ENCODE data around the gene PREB. TPM values are rescaled to one million over a fixed set of nuclear protein-coding genes. Genes with fewer than 3 reads are reported as not detected.

PREB gene
- total and polyA plus RNA-seq, 2 of the 13 experiments (the other 11 are each of a cell fraction or from before 2014, with no cell fraction given): 112 to 192 TPM

- TF ChIP-seq, protein P1, sequence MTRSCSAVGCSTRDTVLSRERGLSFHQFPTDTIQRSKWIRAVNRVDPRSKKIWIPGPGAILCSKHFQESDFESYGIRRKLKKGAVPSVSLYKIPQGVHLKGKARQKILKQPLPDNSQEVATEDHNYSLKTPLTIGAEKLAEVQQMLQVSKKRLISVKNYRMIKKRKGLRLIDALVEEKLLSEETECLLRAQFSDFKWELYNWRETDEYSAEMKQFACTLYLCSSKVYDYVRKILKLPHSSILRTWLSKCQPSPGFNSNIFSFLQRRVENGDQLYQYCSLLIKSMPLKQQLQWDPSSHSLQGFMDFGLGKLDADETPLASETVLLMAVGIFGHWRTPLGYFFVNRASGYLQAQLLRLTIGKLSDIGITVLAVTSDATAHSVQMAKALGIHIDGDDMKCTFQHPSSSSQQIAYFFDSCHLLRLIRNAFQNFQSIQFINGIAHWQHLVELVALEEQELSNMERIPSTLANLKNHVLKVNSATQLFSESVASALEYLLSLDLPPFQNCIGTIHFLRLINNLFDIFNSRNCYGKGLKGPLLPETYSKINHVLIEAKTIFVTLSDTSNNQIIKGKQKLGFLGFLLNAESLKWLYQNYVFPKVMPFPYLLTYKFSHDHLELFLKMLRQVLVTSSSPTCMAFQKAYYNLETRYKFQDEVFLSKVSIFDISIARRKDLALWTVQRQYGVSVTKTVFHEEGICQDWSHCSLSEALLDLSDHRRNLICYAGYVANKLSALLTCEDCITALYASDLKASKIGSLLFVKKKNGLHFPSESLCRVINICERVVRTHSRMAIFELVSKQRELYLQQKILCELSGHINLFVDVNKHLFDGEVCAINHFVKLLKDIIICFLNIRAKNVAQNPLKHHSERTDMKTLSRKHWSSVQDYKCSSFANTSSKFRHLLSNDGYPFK (CRISPR knock-in tag; IDR thresholded peaks at IDR 0.05; ENCODE audit: borderline replicate concordance): no peak
- TF ChIP-seq, protein P2, sequence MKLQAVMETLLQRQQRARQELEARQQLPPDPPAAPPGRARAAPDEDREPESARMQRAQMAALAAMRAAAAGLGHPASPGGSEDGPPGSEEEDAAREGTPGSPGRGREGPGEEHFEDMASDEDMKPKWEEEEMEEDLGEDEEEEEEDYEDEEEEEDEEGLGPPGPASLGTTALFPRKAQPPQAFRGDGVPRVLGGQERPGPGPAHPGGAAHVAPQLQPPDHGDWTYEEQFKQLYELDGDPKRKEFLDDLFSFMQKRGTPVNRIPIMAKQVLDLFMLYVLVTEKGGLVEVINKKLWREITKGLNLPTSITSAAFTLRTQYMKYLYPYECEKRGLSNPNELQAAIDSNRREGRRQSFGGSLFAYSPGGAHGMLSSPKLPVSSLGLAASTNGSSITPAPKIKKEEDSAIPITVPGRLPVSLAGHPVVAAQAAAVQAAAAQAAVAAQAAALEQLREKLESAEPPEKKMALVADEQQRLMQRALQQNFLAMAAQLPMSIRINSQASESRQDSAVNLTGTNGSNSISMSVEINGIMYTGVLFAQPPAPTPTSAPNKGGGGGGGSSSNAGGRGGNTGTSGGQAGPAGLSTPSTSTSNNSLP (IDR thresholded peaks at IDR 0.05; ENCODE audit: low read depth, low read length): no peak
- TF ChIP-seq ZNF33A (CRISPR knock-in tag; IDR thresholded peaks at IDR 0.05; ENCODE audit: borderline replicate concordance) (no peak), ZNF883 (CRISPR knock-in tag; IDR thresholded peaks at IDR 0.05; ENCODE audit: not compliant biosample characterization) (peak; percentile 64)
Observed at GRCh38 chr2:27148801-27149439, 14.5 kb upstream of the PREB start, which contains the start of gene TCF23 (continued).

- BruUV-seq (replicated peaks): no TSS peak
- H3K36me3 ChIP-seq (replicated peaks in 1 of 2; ENCODE audit: control insufficient read depth in 1 of 2, insufficient read depth in 2 of 2, low read length in 2 of 2): no peaks in the 10 kb centered on the region
- intact Hi-C loops (cut with micrococcal nuclease; ENCODE audit: unreplicated experiment) (no loop called here), in situ Hi-C loops (cut with HindIII; ENCODE audit: extremely low pct_ligation_motif_present, low pct_unique_long_range_greater_than_20kb) (no loop called here)
- WGBS (ENCODE audit: low lambda C conversion rate): 43% methylated on average over 8 of the region's 8 CpGs
- FAIRE-seq: no peak
- H2AFZ ChIP-seq (ENCODE audit: low read length): no peak overlapping the region
- no peak overlapping the region for H3K4me2 ChIP-seq (ENCODE audit: low read depth, low read length)
- ChIA-PET CTCF (ENCODE audit: low intra/inter-chr PET ratio, low total read pairs) (no interaction called here), POLR2A (interaction anchor here (1.1 to 1.5 kb wide), 3 partner anchors 13 to 47 kb away, joined by 3 to 4 read pairs (median 3); partner anchors contain the start of gene PREB)
- H3K27me3 ChIP-seq (ENCODE audit: control insufficient read depth in 1 of 2, insufficient read depth in 2 of 2, low read length in 2 of 2): peaks cover 0 to 2% of the 10 kb centered on the region in 2 experiments; a peak in 2 of 5 replicates
- DNase-seq (ENCODE audit: low spot score): no peak
- no peaks in the 10 kb centered on the region for H4K20me1 ChIP-seq (ENCODE audit: insufficient read depth, low read length)
- no peak for ATAC-seq
- no peak overlapping the region for H3K4me3 ChIP-seq (replicated peaks in 1 of 3; ENCODE audit: insufficient read depth in 1 of 3, low read depth in 2 of 3, low read length in 3 of 3)
- no peak overlapping the region for H3K9ac ChIP-seq (ENCODE audit: insufficient read depth, low read depth, low read length)
- no peaks in the 10 kb centered on the region for H3K79me2 ChIP-seq (ENCODE audit: insufficient read depth, low read length)
- H3K4me1 ChIP-seq (ENCODE audit: insufficient read depth, low read length): peaks cover 54% of the 10 kb centered on the region
- H3K27ac ChIP-seq (ENCODE audit: extremely low read length, insufficient read depth, low read length): no peak overlapping the region
- H3K9me3 ChIP-seq (ENCODE audit: low read length): no peaks in the 10 kb centered on the region
- no peak for TF ChIP-seq TCF12 (IDR thresholded peaks at IDR 0.05)
- no peak for TF ChIP-seq TCF12 (CRISPR knock-in tag; IDR thresholded peaks at IDR 0.05)
- TF ChIP-seq, protein P3, sequence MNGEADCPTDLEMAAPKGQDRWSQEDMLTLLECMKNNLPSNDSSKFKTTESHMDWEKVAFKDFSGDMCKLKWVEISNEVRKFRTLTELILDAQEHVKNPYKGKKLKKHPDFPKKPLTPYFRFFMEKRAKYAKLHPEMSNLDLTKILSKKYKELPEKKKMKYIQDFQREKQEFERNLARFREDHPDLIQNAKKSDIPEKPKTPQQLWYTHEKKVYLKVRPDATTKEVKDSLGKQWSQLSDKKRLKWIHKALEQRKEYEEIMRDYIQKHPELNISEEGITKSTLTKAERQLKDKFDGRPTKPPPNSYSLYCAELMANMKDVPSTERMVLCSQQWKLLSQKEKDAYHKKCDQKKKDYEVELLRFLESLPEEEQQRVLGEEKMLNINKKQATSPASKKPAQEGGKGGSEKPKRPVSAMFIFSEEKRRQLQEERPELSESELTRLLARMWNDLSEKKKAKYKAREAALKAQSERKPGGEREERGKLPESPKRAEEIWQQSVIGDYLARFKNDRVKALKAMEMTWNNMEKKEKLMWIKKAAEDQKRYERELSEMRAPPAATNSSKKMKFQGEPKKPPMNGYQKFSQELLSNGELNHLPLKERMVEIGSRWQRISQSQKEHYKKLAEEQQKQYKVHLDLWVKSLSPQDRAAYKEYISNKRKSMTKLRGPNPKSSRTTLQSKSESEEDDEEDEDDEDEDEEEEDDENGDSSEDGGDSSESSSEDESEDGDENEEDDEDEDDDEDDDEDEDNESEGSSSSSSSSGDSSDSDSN (CRISPR knock-in tag; IDR thresholded peaks at IDR 0.05): no peak
- no peak for TF ChIP-seq GMEB1 (CRISPR knock-in tag; IDR thresholded peaks at IDR 0.05; ENCODE audit: borderline replicate concordance)
- TF ChIP-seq SALL1 (CRISPR knock-in tag; IDR thresholded peaks at IDR 0.05): peak; percentile 23; the same call in 1 of the 2 replicates
- TF ChIP-seq ZNF331 (CRISPR knock-in tag; IDR thresholded peaks at IDR 0.05): no peak
- TF ChIP-seq FOXP1 (IDR thresholded peaks at IDR 0.05): no peak
- TF ChIP-seq FOXP1 (CRISPR knock-in tag; IDR thresholded peaks at IDR 0.05): no peak
- TF ChIP-seq, protein P4, sequence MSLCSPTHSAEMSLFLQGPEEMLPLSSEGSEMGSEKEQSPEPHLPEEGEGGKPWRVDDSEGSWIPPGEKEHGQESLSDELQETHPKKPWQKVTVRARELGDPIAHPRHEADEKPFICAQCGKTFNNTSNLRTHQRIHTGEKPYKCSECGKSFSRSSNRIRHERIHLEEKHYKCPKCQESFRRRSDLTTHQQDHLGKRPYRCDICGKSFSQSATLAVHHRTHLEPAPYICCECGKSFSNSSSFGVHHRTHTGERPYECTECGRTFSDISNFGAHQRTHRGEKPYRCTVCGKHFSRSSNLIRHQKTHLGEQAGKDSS (CRISPR knock-in tag; IDR thresholded peaks at IDR 0.05; ENCODE audit: borderline replicate concordance, low read depth): no peak
Observed at GRCh38 chr2:27147935-27148334, 13.5 kb upstream of the PREB start.

All from HepG2 (cell line).